Measurements from ENCODE around the gene PFKL. TPM values are rescaled to one million over a fixed set of nuclear protein-coding genes. Genes with fewer than 3 reads are reported as not detected.

PFKL gene
- total and polyA plus RNA-seq, 2 donors: 49.6 to 82.7 TPM

DNA sequence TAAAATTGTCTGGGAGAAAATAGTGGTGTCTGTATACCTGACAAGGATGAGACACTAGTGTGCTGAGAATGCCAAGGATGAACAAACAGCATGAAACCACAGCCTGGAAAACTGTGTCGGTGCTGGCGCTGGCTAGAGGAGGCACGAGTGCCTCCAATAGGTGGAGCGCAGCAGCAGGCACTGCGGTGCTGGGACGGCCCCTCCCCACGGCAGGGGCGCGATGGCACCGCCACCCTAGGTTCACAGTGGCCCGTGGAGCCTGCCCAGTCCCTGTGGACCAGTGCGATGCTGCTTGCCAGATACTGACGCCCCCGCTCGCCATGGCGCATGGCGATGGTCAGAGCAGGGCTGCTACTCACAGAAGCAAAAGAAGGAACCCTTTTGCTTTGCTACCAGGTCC, 32.5 kb downstream of the PFKL start:
- peaks cover 24 to 62% of the 10 kb centered on the region in 2 donors for H3K36me3 ChIP-seq (ENCODE audit: control insufficient read depth in 2 of 2, insufficient read depth in 2 of 2, low read length in 1 of 2)
- peaks cover 0 to 5% of the 10 kb centered on the region in 2 donors for H3K4me1 ChIP-seq (ENCODE audit: control insufficient read depth in 2 of 2, insufficient read depth in 2 of 2, low read length in 2 of 2)
- no peak for DNase-seq (ENCODE audit: low read depth in 6 of 9, low spot score in 9 of 9)

GRCh38 chr21:44332965-44333364, 33.1 kb downstream of the PFKL start:
- DNase-seq (ENCODE audit: low read depth in 6 of 9, low spot score in 9 of 9): no peak
- no peaks in the 10 kb centered on the region for H3K9me3 ChIP-seq (ENCODE audit: control insufficient read depth in 2 of 2, insufficient read depth in 1 of 2, low read length in 1 of 2)
- WGBS: 99% methylated on average over 22 of the region's 22 CpGs
- H3K36me3 ChIP-seq (ENCODE audit: control insufficient read depth in 2 of 2, insufficient read depth in 2 of 2, low read length in 1 of 2): peaks cover 20 to 60% of the 10 kb centered on the region in 2 donors
- H3K4me1 ChIP-seq (ENCODE audit: control insufficient read depth in 2 of 2, insufficient read depth in 2 of 2, low read length in 2 of 2): peaks cover 0 to 5% of the 10 kb centered on the region in 2 donors
- no peak overlapping the region for H3K27ac ChIP-seq (ENCODE audit: low read depth in 1 of 2, low read length in 1 of 2)
- H3K4me3 ChIP-seq (ENCODE audit: low read length in 2 of 2): no peak overlapping the region
- H3K27me3 ChIP-seq (ENCODE audit: control insufficient read depth in 2 of 2, insufficient read depth in 1 of 2, low read length in 1 of 2): no peaks in the 10 kb centered on the region

More for the DNA sequence above, 32.5 kb downstream of the PFKL start:
- Histone ChIP-seq H3K27ac (ENCODE audit: low read depth in 1 of 2, low read length in 1 of 2) (no peak overlapping the region), H3K27me3 (ENCODE audit: control insufficient read depth in 2 of 2, insufficient read depth in 1 of 2, low read length in 1 of 2) (no peaks in the 10 kb centered on the region), H3K9me3 (ENCODE audit: control insufficient read depth in 2 of 2, insufficient read depth in 1 of 2, low read length in 1 of 2) (no peaks in the 10 kb centered on the region), H3K4me3 (ENCODE audit: low read length in 2 of 2) (no peak overlapping the region)
- 97% methylated on average over 17 of the region's 17 CpGs for WGBS

GRCh38 chr21:44333509-44334328, 33.9 kb downstream of the PFKL start:
- peaks cover 0 to 9% of the 10 kb centered on the region in 2 donors for H3K4me1 ChIP-seq (ENCODE audit: control insufficient read depth in 2 of 2, insufficient read depth in 2 of 2, low read length in 2 of 2)
- no peak for DNase-seq (ENCODE audit: low read depth in 6 of 9, low spot score in 9 of 9)
- H3K27ac ChIP-seq (ENCODE audit: low read depth in 1 of 2, low read length in 1 of 2): no peak overlapping the region
- no peaks in the 10 kb centered on the region for H3K27me3 ChIP-seq (ENCODE audit: control insufficient read depth in 2 of 2, insufficient read depth in 1 of 2, low read length in 1 of 2)
- H3K36me3 ChIP-seq (ENCODE audit: control insufficient read depth in 2 of 2, insufficient read depth in 2 of 2, low read length in 1 of 2): peaks cover 20 to 60% of the 10 kb centered on the region in 2 donors
- 94% methylated on average over 45 of the region's 45 CpGs for WGBS
- no peaks in the 10 kb centered on the region for H3K9me3 ChIP-seq (ENCODE audit: control insufficient read depth in 2 of 2, insufficient read depth in 1 of 2, low read length in 1 of 2)
- no peak overlapping the region for H3K4me3 ChIP-seq (ENCODE audit: low read length in 2 of 2)

DNA sequence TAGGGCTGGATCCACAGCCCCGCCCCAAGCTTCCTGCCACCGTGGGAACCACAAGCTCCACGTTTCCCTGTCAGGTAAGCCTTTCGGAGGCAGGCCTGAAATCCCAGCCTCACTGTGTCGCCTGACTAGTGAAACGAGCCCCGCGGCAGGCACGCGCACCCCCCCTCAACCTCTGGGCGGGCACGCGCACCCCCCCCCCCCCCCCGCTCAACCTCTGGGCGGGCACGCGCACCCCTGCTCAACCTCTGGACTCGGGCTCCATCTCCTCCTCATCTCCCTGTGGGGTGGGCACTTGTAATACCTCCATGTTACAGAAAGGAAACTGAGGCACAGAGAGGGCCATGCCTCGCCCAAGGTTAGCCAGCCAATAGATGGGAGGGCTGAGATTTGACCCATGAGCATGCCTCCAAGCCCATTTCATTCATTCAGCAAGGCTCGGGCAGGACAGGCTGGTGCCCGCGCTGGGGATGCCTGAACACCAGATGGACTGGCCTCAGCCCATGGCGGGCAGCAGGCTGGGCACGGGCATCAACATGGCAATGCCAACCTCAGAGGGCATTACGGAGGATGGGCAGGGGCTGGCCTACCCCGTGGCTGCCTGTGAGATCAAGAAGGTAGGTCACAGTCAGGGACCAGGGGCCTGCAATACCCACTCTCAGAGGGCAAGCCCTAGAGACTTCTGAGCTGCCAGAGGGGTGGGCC, 34.6 kb downstream of the PFKL start:
- H3K4me3 ChIP-seq (ENCODE audit: low read length in 2 of 2): no peak overlapping the region
- peaks cover 20 to 60% of the 10 kb centered on the region in 2 donors for H3K36me3 ChIP-seq (ENCODE audit: control insufficient read depth in 2 of 2, insufficient read depth in 2 of 2, low read length in 1 of 2)
- 94% methylated on average over 26 of the region's 26 CpGs for WGBS
- H3K9me3 ChIP-seq (ENCODE audit: control insufficient read depth in 2 of 2, insufficient read depth in 1 of 2, low read length in 1 of 2): no peaks in the 10 kb centered on the region
- H3K4me1 ChIP-seq (ENCODE audit: control insufficient read depth in 2 of 2, insufficient read depth in 2 of 2, low read length in 2 of 2): peaks cover 0 to 10% of the 10 kb centered on the region in 2 donors
- H3K27ac ChIP-seq (ENCODE audit: low read depth in 1 of 2, low read length in 1 of 2): no peak overlapping the region
- no peak for DNase-seq (ENCODE audit: low read depth in 6 of 9, low spot score in 9 of 9)
- no peaks in the 10 kb centered on the region for H3K27me3 ChIP-seq (ENCODE audit: control insufficient read depth in 2 of 2, insufficient read depth in 1 of 2, low read length in 1 of 2)

- Histone ChIP-seq H3K4me1 (ENCODE audit: control insufficient read depth in 2 of 2, insufficient read depth in 2 of 2, low read length in 2 of 2) (peaks cover 5 to 20% of the 10 kb centered on the region in 2 donors), H3K27me3 (ENCODE audit: control insufficient read depth in 2 of 2, insufficient read depth in 1 of 2, low read length in 1 of 2) (no peaks in the 10 kb centered on the region), H3K9me3 (ENCODE audit: control insufficient read depth in 2 of 2, insufficient read depth in 1 of 2, low read length in 1 of 2) (no peaks in the 10 kb centered on the region), H3K4me3 (ENCODE audit: low read length in 2 of 2) (no peak overlapping the region), H3K36me3 (ENCODE audit: control insufficient read depth in 2 of 2, insufficient read depth in 2 of 2, low read length in 1 of 2) (peaks cover 20 to 54% of the 10 kb centered on the region in 2 donors), H3K27ac (ENCODE audit: low read depth in 1 of 2, low read length in 1 of 2) (no peak overlapping the region)
- WGBS: 98% methylated on average over 23 of the region's 24 CpGs
- no peak for DNase-seq (ENCODE audit: low read depth in 6 of 9, low spot score in 9 of 9)
These were observed 35.6 kb downstream of the PFKL start for GRCh38 chr21:44335266-44336059.

DNA sequence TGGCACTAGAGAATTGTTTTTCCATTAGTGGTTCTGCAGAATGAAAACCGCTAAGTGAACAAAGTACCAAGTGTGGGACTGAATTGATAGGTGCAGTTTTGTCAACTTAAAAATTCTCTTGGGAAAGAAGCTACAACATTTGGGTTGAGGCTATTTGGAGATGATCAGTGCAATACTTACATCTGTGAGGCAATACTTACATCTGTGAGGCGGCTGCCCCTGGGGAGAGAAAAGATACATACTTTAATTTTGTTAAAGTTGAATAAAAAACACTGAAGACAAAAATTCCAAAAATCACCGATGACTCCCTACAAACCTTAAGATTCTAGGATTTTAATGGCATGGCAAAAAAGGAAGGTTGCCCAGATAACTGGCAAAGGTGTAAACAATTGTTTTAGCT, 37.6 kb downstream of the PFKL start:
- Histone ChIP-seq H3K27me3 (ENCODE audit: control insufficient read depth in 2 of 2, insufficient read depth in 1 of 2, low read length in 1 of 2) (no peaks in the 10 kb centered on the region), H3K9me3 (ENCODE audit: control insufficient read depth in 2 of 2, insufficient read depth in 1 of 2, low read length in 1 of 2) (no peaks in the 10 kb centered on the region), H3K4me3 (ENCODE audit: low read length in 2 of 2) (no peak overlapping the region), H3K27ac (ENCODE audit: low read depth in 1 of 2, low read length in 1 of 2) (no peak overlapping the region), H3K36me3 (ENCODE audit: control insufficient read depth in 2 of 2, insufficient read depth in 2 of 2, low read length in 1 of 2) (peaks cover 16 to 34% of the 10 kb centered on the region in 2 donors), H3K4me1 (ENCODE audit: control insufficient read depth in 2 of 2, insufficient read depth in 2 of 2, low read length in 2 of 2) (peaks cover 5 to 22% of the 10 kb centered on the region in 2 donors)
- DNase-seq (ENCODE audit: low read depth in 6 of 9, low spot score in 9 of 9): no peak
- WGBS: 82% methylated on average over 3 of the region's 3 CpGs

GRCh38 chr21:44337941-44338895, 38.4 kb downstream of the PFKL start:
- Histone ChIP-seq H3K4me1 (ENCODE audit: control insufficient read depth in 2 of 2, insufficient read depth in 2 of 2, low read length in 2 of 2) (peaks cover 5 to 22% of the 10 kb centered on the region in 2 donors), H3K9me3 (ENCODE audit: control insufficient read depth in 2 of 2, insufficient read depth in 1 of 2, low read length in 1 of 2) (no peaks in the 10 kb centered on the region), H3K36me3 (ENCODE audit: control insufficient read depth in 2 of 2, insufficient read depth in 2 of 2, low read length in 1 of 2) (peaks cover 11 to 28% of the 10 kb centered on the region in 2 donors), H3K27me3 (ENCODE audit: control insufficient read depth in 2 of 2, insufficient read depth in 1 of 2, low read length in 1 of 2) (no peaks in the 10 kb centered on the region), H3K27ac (ENCODE audit: low read depth in 1 of 2, low read length in 1 of 2) (peak overlapping the region; percentile 63 to 76), H3K4me3 (ENCODE audit: low read length in 2 of 2) (peak overlapping the region; percentile 29)
- WGBS: 22% methylated on average over 40 of the region's 47 CpGs
- peak in 2 of 9 donors; percentile 48 to 60 for DNase-seq (ENCODE audit: low read depth in 6 of 9, low spot score in 9 of 9)
